ENCODE measurements around the gene SERPINI1. TPM values are rescaled to one million over a fixed set of nuclear protein-coding genes. Genes with fewer than 3 reads are reported as not detected.

Gene SERPINI1
- polyA plus RNA-seq, 3 donors = 25.7 to 48.2 (median 45.9) TPM

Other genes starting within 250 kb of the SERPINI1 start
- 1 to 10 TPM; 1.3 to 3.6 (median 2.2) TPM for gene WDR49, start 81.8 kb upstream of the SERPINI1 start, polyA plus RNA-seq (ENCODE audit: insufficient read length in 3 of 3)
- 10 to 100 TPM; 52.3 to 66.1 (median 65.7) TPM for gene PDCD10, start 829 bp upstream of the SERPINI1 start, polyA plus RNA-seq (ENCODE audit: insufficient read length in 3 of 3)

Data from renal pelvis (tissue), 3 donors.